Endothelial cell of umbilical vein (primary cell): ENCODE measurements around the gene LARGE1. TPM values are rescaled to one million over a fixed set of nuclear protein-coding genes. Genes with fewer than 3 reads are reported as not detected.

Source experiments
- BruUV-seq: library from RNA; stranded (reverse); fragments of 400-500 nt; replicated peaks from 2 replicates; lab custom pipeline; 2021; lab: Mats Ljungman, UMichigan
- CTCF ChIA-PET: fragments of 300-600, 350-600 bp; sonication (Branson Sonifier 250); formaldehyde crosslinking; loops from one replicate; lab custom pipeline; 2021; ENCODE audit warnings: antibody characterized with exemption, inconsistent platforms; lab: Charles Lee
- POLR2A ChIA-PET: fragments of 300-600, 350-600 bp; sonication (Branson Sonifier 250); formaldehyde crosslinking; loops from one replicate; lab custom pipeline; 2021; ENCODE audit warnings: antibody characterized with exemption, inconsistent platforms; lab: Charles Lee
- DNase-seq: peaks from one replicate; pipeline ENCODE4 v3.0.0-alpha.2; 2011; ENCODE audit warnings: low read depth, low spot score
- FAIRE-seq: peaks from 2 replicates; lab custom pipeline; 2011; peaks lifted over from hg19 to GRCh38; lab: Jason Lieb, UNC
- H2AFZ ChIP-seq: 2 replicates; pipeline ENCODE4 v1.6.0; 2012; ENCODE audit warnings: low read depth, low read length, control low read depth, inconsistent platforms
- H3K27ac ChIP-seq: 2 replicates; pipeline ENCODE4 v1.5.1; 2011; ENCODE audit warnings: low read depth, mild to moderate bottlenecking, control low read depth, low read length, moderate library complexity; ENCODE audit not compliant: insufficient read depth
- H3K27me3 ChIP-seq, 2 experiments: 2 replicates each; pipeline versions ENCODE4 v1.6.0 to v1.6.1; 2011; ENCODE audit warnings: low read length in 2 of 2, mixed read lengths in 1 of 2; ENCODE audit not compliant: control insufficient read depth in 2 of 2, insufficient read depth in 2 of 2
- H3K36me3 ChIP-seq, 2 experiments: 2 replicates in 1 of 2; 3 replicates in 1 of 2; pipeline ENCODE4 v1.5.1; 2011; ENCODE audit warnings: low read length in 2 of 2, mild to moderate bottlenecking in 1 of 2, moderate library complexity in 1 of 2; ENCODE audit not compliant: control insufficient read depth in 2 of 2, insufficient read depth in 2 of 2; ENCODE audit errors: extremely low read depth in 1 of 2
- H3K4me1 ChIP-seq: 3 replicates; pipeline ENCODE4 v1.5.1; 2011; ENCODE audit warnings: mild to moderate bottlenecking, low read length; ENCODE audit not compliant: control insufficient read depth, insufficient read depth; ENCODE audit errors: extremely low read depth
- H3K4me2 ChIP-seq: 2 replicates; pipeline ENCODE4 v1.6.1; 2011; ENCODE audit warnings: low read length, control low read depth, mixed read lengths; ENCODE audit not compliant: insufficient read depth
- H3K4me3 ChIP-seq, 3 experiments: fragments of 200-600 bp in 1 of 3; sonication (generic), shearing (Covaris generic) in 1 of 3; replicated peaks in 1 of 3; 2 replicates each; pipeline ENCODE4 v1.5.1; 2011 to 2016; ENCODE audit warnings: control low read depth in 3 of 3, low read length in 3 of 3, mild to moderate bottlenecking in 2 of 3, inconsistent platforms in 1 of 3, low read depth in 1 of 3, moderate library complexity in 1 of 3; ENCODE audit not compliant: insufficient read depth in 1 of 3
- H3K79me2 ChIP-seq: 2 replicates; pipeline ENCODE4 v1.6.0; 2012; ENCODE audit warnings: low read length, inconsistent platforms; ENCODE audit not compliant: control insufficient read depth, insufficient read depth
- H3K9ac ChIP-seq: replicated peaks from 2 replicates; pipeline ENCODE3; 2011; ENCODE audit warnings: low read length, control low read depth; ENCODE audit not compliant: insufficient read depth; ENCODE audit errors: extremely low read depth
- H3K9me1 ChIP-seq: replicated peaks from 3 replicates; pipeline ENCODE4 v1.6.0; 2011; ENCODE audit warnings: mild to moderate bottlenecking, low read length; ENCODE audit not compliant: control insufficient read depth, insufficient read depth; ENCODE audit errors: extremely low read depth
- H3K9me3 ChIP-seq: replicated peaks from 2 replicates; pipeline ENCODE4 v1.5.1; 2012; ENCODE audit warnings: low read length, inconsistent platforms; ENCODE audit not compliant: control insufficient read depth, insufficient read depth
- H4K20me1 ChIP-seq: replicated peaks from 2 replicates; pipeline ENCODE3; 2011; ENCODE audit warnings: mild to moderate bottlenecking, low read length; ENCODE audit not compliant: control insufficient read depth, insufficient read depth; ENCODE audit errors: extremely low read depth
- EZH2 ChIP-seq: IDR thresholded peaks from 2 replicates; pipeline ENCODE4 v1.6.1; 2012; ENCODE audit warnings: borderline replicate concordance, low read depth, mild to moderate bottlenecking, moderate library complexity, low read length, inconsistent platforms; ENCODE audit not compliant: severe bottlenecking
- FOS ChIP-seq: IDR thresholded peaks from 2 replicates; pipeline ENCODE4 v1.6.1; 2011; ENCODE audit warnings: mild to moderate bottlenecking, low read length, moderate library complexity, borderline replicate concordance; ENCODE audit not compliant: insufficient read depth
- GATA2 ChIP-seq: IDR thresholded peaks from 2 replicates; pipeline ENCODE4 v1.7.0; 2011; ENCODE audit warnings: low read depth, mild to moderate bottlenecking, moderate library complexity, mixed read lengths, low read length; ENCODE audit not compliant: insufficient read length, insufficient read depth
- JUN ChIP-seq: IDR thresholded peaks from 2 replicates; pipeline ENCODE4 v1.6.1; 2011; ENCODE audit warnings: borderline replicate concordance, low read depth; ENCODE audit not compliant: insufficient read length, insufficient read depth
- MAX ChIP-seq: IDR thresholded peaks from 2 replicates; pipeline ENCODE4 v1.6.1; 2011; ENCODE audit not compliant: insufficient read depth, insufficient read length
- MYC ChIP-seq: IDR thresholded peaks from one replicate; pipeline ENCODE4 v1.6.1; 2011; ENCODE audit warnings: mild to moderate bottlenecking, low read depth, low read length
- POLR2A ChIP-seq: IDR thresholded peaks from 2 replicates; pipeline ENCODE4 v1.6.1; 2012; ENCODE audit warnings: low read depth, mild to moderate bottlenecking, control low read depth, low read length
- POLR2AphosphoS5 ChIP-seq: IDR thresholded peaks from 2 replicates; pipeline ENCODE4 v1.6.1; 2012; ENCODE audit warnings: low read depth, mild to moderate bottlenecking, control low read depth, low read length, moderate library complexity; ENCODE audit not compliant: insufficient read depth
- dilution Hi-C: fragments of 300-500 bp; cut with MboI; formaldehyde crosslinking; loops from one replicate; pipeline ENCODE4 v1.15.0; 2019; ENCODE audit warnings: low sequenced_read_pairs; ENCODE audit not compliant: extremely low pct_ligation_motif_present
- intact Hi-C: fragments of 100-400 bp; cut with micrococcal nuclease; formaldehyde crosslinking; loops from one replicate; pipeline ENCODE4 v1.10.0; 2022
- polyA plus RNA-seq, 4 experiments: library from polyadenylated mRNA; depleted of rRNA in 3 of 4; stranded (reverse) in 3 of 4; unstranded in 1 of 4; fragments of >200 nt; gene quantifications; 2 replicates each; pipeline versions ENCODE4 v1.2.1 to v1.2.3, GENCODE V29; 2011 to 2012; ENCODE audit warnings: missing spikeins in 1 of 4
- total RNA-seq: library from RNA; stranded (reverse); gene quantifications from 2 replicates; pipeline ENCODE4 v1.2.3, GENCODE V29; 2021
- TF ChIP-seq, protein P1 (sequence below), 2 donors: IDR thresholded peaks; 1 replicate in 1 of 2; 2 replicates in 1 of 2; pipeline ENCODE4 v1.5.1; 2011; ENCODE audit warnings: low read length in 2 of 2, mild to moderate bottlenecking in 2 of 2, moderate library complexity in 2 of 2, control low read depth in 1 of 2, inconsistent platforms in 1 of 2, low read depth in 1 of 2; ENCODE audit not compliant: insufficient read depth in 1 of 2; ENCODE audit errors: extremely low read depth in 1 of 2

The LARGE1 gene
- total and polyA plus RNA-seq, 2 donors (not counting 3 experiments of a cell fraction or from before 2014, with no cell fraction given) = 0.95 to 4.4 TPM

DNA sequence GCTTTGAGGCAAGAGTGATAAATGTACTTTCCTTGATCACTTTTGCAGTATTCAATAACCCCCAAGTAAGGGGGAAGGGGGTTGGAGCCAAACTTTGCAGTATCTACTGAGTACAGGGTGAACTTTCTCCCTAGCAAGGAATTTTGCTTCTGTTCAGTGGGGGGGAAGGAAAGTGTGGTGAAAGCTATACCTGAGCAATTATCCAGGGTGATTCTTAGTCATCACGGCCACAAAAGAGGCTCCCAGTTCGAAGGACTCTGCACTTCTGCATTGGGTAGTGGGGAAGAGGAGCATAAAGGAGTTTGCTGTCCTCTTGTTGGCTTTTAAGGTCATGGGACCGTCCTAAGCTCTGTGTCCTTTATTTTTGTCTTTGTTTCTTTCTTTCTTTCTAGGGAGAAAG is 515.6 kb downstream of the LARGE1 start:
- BruUV-seq = no TSS peak
- H3K9ac ChIP-seq = no peak overlapping the region
- FAIRE-seq = no peak

More for the DNA sequence above, 515.6 kb downstream of the LARGE1 start:
- Histone ChIP-seq H3K36me3 (no peaks in the 10 kb centered on the region), H3K4me3 (no peak overlapping the region), H3K9me1 (no peaks in the 10 kb centered on the region), H4K20me1 (no peaks in the 10 kb centered on the region), H3K79me2 (no peaks in the 10 kb centered on the region), H3K27ac (no peak overlapping the region), H3K4me2 (no peak overlapping the region), H2AFZ (no peak overlapping the region), H3K9me3 (peaks cover 12% of the 10 kb centered on the region), H3K4me1 (no peaks in the 10 kb centered on the region), H3K27me3 (no peaks in the 10 kb centered on the region)
- dilution Hi-C loops = no loop called here
- CTCF ChIA-PET = no interaction called here
- intact Hi-C loops = no loop called here
- TF ChIP-seq EZH2 = no peak
- TF ChIP-seq GATA2 = no peak
- TF ChIP-seq POLR2AphosphoS5 = no peak
- TF ChIP-seq, protein P1, sequence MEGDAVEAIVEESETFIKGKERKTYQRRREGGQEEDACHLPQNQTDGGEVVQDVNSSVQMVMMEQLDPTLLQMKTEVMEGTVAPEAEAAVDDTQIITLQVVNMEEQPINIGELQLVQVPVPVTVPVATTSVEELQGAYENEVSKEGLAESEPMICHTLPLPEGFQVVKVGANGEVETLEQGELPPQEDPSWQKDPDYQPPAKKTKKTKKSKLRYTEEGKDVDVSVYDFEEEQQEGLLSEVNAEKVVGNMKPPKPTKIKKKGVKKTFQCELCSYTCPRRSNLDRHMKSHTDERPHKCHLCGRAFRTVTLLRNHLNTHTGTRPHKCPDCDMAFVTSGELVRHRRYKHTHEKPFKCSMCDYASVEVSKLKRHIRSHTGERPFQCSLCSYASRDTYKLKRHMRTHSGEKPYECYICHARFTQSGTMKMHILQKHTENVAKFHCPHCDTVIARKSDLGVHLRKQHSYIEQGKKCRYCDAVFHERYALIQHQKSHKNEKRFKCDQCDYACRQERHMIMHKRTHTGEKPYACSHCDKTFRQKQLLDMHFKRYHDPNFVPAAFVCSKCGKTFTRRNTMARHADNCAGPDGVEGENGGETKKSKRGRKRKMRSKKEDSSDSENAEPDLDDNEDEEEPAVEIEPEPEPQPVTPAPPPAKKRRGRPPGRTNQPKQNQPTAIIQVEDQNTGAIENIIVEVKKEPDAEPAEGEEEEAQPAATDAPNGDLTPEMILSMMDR (IDR thresholded peaks at IDR 0.05; ENCODE audit: extremely low read depth in 1 of 2, insufficient read depth in 1 of 2, low read depth in 1 of 2, low read length in 2 of 2) = no peak
- TF ChIP-seq JUN = no peak
- TF ChIP-seq POLR2A = no peak
- TF ChIP-seq MYC = no peak
- TF ChIP-seq FOS = no peak
- no peak for TF ChIP-seq MAX
- no peak for DNase-seq
- POLR2A ChIA-PET = no interaction called here
